Stimulated activated naive CD8-positive, alpha-beta T cell treated with anti-CD3 and anti-CD28 coated beads, Interleukin-15, Interleukin-2, amounts not matched to agents 100 U/mL and 50 U/mL, for 24 hours (primary cell): ENCODE results near the gene MARCHF10.
"Not testable (repeated sequence)": the region's sequence is repeated elsewhere in the genome, so short reads cannot be mapped to it uniquely, and the experiment has no call there.

Experiments used
- ATAC-seq: fragments of 150-1000 bp; cut with Tn5 transposase; one replicate; pipeline ENCODE4 v1.10.0; 2021
- DNase-seq: peaks from one replicate; pipeline ENCODE4 v3.0.0; 2021

Gene MARCHF10

DNA sequence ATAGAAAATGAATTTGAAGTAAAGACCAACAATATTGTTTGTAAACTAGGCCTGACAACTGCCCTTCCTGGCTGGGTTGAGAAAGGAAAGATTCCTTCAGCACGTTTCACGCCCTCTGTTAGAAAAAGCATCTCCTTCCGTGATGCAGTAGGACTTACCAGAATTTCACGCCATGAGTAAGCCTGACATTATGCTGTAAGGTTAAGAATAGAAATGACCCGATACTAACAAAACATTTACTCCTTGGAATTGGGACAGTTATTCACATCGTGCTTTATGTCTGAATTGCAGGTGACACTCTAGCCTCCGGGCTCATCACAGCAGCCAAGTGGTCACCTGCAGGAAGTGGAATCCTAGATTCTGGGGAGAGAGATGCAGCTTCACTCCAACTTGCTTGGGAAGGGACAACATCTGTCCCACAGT, 17.5 kb downstream of the MARCHF10 start:
- DNase-seq (no peak), ATAC-seq (no peak)

DNA sequence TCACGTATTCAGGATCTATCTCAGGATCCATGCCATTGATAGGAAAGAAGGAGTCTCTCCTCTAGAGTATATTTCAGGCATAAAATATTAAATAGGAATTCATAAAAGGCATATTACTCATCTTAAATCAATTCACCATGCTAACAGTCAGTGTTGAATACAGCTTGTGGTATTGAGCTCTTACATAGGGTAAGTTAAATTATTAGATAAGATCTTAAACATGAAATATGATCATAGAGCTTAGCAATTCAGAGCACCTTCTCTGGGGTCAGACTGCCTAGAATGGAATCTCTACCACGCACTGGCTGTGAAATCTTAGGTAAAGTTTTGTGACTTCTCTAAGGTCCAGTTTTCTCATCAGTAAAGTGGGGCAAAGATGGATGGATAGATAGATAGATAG, 20.7 kb downstream of the MARCHF10 start:
- ATAC-seq: no peak
- no peak for DNase-seq

- DNase-seq (no peak), ATAC-seq (no peak)
Observed at GRCh38 chr17:62786646-62787045, 21.5 kb downstream of the MARCHF10 start.

- not testable (repeated sequence) for DNase-seq, ATAC-seq
Observed at GRCh38 chr17:62785983-62786382, 22.1 kb downstream of the MARCHF10 start.

- ATAC-seq (no peak), DNase-seq (no peak)
Observed at GRCh38 chr17:62782730-62783270, 25.3 kb downstream of the MARCHF10 start.

GRCh38 chr17:62781831-62782251, 26.3 kb downstream of the MARCHF10 start:
- no peak for DNase-seq

GRCh38 chr17:62781356-62781755, 26.8 kb downstream of the MARCHF10 start:
- ATAC-seq: no peak
- no peak for DNase-seq

More at GRCh38 chr17:62781831-62782251, 26.3 kb downstream of the MARCHF10 start:
- ATAC-seq: no peak

DNA sequence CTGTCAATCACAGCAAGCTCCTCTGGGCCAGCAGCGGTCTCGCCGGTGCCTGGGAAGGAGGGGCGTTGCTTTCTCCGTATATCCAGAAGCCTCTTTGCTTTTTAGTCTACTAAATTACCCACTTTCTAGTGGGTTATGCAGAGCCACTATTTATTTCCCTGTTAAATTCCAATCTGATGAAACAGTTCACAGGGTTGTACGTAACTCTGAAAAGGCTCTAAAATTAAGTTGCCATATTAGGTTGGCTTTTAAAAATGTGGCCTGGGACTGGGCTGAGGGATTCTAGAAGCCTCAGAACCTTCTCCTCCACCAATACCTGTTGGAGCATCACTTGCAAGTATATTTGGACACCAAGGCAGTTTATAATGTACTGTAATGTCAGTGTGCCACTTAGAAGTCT, 27.2 kb downstream of the MARCHF10 start:
- DNase-seq (no peak), ATAC-seq (no peak)

- DNase-seq (no peak), ATAC-seq (no peak)
Observed at GRCh38 chr17:62780269-62780668, 27.8 kb downstream of the MARCHF10 start.

DNA sequence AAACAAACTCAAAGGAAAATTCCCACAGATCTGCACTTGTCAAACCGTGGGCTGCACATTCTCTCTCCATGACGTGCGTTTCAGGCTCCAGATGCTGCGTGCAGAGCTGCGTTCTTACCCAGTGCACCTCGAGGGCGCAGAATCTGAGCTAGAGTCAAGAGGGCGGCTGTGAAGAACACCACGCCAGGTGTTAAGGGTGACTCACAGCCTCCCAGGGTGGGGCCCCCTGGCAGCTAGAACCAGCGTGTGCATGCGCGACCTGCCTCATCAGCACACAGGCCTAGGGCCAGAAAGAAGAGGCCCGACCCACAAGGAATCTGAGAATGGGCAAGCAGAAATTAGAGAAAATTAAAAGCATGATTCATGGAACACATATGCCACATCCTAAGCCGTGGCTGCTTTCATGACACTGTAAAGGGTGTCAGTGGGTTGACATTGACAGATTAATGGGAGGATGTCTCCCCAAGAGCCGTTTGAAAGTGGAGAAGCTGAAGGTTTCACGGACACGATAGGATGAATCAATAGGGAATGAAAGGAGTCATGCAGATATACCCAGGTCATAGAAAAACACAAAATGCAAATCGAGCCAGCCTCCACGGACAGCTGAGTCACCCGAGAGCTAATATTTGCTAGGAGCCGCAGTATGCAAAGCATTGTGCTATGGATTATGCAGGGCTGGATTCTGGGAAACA, 29.0 kb downstream of the MARCHF10 start:
- no peak for ATAC-seq
- DNase-seq: no peak

GRCh38 chr17:62775876-62776275, 32.2 kb downstream of the MARCHF10 start:
- DNase-seq (no peak), ATAC-seq (no peak)

DNA sequence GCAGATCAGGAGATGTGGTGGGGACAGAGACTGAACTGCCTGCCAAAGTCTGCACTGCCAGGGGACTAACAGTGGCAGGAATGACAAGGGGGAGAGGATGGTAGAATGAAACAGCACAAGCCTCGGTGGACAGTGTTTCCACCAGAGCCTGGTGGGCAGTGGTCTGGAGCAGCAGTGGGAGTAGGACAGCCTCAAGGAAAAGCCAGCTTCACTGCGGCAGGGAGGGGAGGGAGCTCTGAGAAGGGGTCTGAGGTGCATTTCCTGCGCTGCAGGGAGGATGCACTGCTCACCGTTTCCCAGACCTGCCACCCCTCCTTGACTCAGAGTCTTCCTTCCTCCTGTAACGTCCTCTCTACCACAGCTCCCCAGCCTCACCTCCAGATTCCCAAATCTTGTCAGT, 33.8 kb downstream of the MARCHF10 start:
- no peak for ATAC-seq
- DNase-seq: no peak

- ATAC-seq (no peak), DNase-seq (no peak)
Observed at GRCh38 chr17:62767997-62768396, 40.1 kb downstream of the MARCHF10 start.

GRCh38 chr17:62765351-62765750, 42.8 kb downstream of the MARCHF10 start:
- DNase-seq (no peak), ATAC-seq (no peak)

GRCh38 chr17:62763891-62764600, 44.1 kb downstream of the MARCHF10 start:
- DNase-seq (no peak), ATAC-seq (no peak)

GRCh38 chr17:62761884-62762283, 46.2 kb downstream of the MARCHF10 start:
- no peak for DNase-seq
- no peak for ATAC-seq

GRCh38 chr17:62760945-62761267, 47.2 kb downstream of the MARCHF10 start:
- no peak for DNase-seq
- ATAC-seq: no peak

DNA sequence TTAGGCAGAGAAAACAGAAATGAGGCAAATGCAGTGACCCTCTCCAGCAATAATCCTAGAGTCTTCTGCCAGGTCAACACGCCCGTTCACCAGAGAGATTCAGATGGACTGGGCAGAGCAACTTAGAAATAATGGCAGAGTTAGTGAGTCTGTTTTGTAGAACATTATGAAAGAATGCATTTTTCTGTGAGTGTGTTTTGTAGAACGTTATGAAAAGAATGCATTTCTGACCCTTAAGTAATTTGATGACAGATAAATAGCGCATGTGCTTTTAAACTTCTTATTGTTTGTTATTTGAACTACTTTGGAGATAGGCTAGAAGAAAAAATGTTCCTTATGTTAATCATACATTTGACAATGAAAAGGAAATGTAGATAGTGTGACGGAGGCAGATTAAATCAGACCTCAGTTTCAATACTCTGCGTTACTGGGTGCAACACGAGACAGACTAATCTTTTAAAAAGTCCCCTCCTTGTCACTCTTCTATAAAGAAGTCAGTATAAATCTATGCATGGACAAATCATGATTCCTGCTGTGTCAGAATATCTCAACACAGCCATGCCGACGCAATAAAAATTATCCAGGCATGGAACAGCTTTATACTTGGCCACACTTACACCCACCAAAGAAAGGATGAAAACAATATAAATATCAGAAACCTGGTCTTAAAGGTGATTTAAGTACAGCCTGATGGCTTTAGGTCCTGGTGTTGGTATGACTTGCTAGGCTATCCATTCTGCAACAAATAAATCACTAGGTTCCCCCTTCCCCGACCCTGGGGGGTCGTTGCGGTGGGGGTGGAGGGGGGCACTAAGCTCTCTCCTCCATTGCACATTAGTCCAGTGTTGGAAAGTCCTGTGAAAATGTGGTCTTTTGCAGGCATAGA, 47.8 kb downstream of the MARCHF10 start:
- no peak for DNase-seq
- no peak for ATAC-seq

DNA sequence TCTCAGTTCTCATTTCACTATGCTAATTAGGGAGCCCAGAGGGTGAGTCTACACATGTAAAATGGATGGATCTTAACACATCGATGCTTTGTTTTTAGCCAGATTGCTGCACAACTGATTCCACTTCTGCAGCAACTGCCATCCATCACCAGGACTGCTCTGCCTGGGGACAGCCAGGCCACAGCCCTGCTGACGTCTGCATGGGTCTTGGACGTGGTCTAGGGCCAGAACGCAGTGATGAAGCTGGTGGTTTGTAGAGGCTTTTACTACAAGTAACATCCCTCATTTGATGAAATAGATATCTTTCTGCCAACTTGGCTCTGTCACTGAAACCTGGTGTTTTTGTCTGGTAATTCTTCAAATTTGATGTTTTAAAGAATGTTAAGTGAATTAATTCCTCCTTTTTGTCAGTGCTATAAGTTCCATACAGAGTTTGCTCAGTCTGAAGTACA, 50.6 kb downstream of the MARCHF10 start:
- DNase-seq: no peak
- no peak for ATAC-seq

DNA sequence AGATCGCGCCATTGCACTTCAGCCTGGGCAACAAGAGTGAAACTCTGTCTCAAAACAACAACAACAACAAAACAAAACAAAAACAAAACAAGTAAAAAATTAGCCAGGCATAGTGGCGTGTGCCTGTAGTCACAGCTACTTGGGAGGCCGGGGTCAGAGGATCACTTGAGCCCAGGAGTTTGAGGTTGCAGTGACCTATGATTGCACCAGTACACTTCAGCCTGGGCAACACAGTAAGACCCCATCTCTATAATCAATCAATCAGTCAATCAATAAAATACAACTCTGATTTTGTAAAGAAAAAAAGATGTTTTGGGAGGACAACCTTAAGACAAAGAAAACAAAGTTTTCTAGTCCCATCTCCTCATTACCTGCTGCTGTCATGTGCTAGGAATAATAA, 51.9 kb downstream of the MARCHF10 start:
- DNase-seq (no peak), ATAC-seq (no peak)

DNA sequence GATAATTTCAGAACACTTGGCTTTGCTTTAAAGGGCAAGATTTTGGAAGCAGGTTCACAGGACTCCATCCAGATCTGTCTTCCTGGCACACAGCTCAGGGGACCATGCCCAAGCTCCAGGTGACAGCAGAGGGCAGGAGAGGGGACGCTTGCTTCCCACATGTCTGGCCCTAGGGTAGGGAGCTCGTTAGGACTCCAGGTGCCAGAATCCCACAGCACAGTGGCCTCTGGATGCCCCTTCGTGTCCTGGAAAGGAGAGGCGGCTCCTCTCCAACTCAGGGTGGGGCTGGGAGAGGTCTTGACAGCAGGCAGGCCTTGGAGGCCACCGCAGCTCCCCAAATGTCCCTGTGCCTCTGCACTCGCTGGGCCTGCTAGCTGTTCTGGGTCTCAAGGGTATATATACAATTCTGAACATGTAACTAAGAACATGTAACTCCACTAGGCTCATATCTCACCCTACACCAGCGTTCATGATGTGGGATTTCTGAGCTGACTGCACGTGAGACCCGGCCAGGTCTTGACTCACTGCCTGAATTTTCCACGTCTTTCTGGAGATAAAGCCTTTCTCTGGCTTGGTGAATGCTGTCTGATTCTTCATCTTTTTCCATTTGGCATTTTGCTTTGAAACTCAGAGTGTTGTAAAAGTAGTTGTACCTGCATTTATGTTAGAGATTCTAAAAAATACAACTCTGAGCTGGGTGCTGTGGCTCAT, 52.8 kb downstream of the MARCHF10 start:
- no peak for DNase-seq

GRCh38 chr17:62754631-62755030, 53.5 kb downstream of the MARCHF10 start:
- ATAC-seq (no peak), DNase-seq (no peak)

More for the DNA sequence above, 52.8 kb downstream of the MARCHF10 start:
- ATAC-seq: no peak
